Measurements from ENCODE around the gene SLC27A3. TPM values are rescaled to one million over a fixed set of nuclear protein-coding genes. Genes with fewer than 3 reads are reported as not detected.

SLC27A3 gene
- total and polyA plus RNA-seq, 10 of the 15 experiments (the other 5 are each of a cell fraction or from before 2014, with no cell fraction given): 2.6 to 18.1 (median 8.3) TPM

GRCh38 chr1:153773096-153773921, 1.9 kb upstream of the SLC27A3 start:
- intact Hi-C loops (cut with micrococcal nuclease; ENCODE audit: unreplicated experiment) (loop anchor here (2.0 kb wide), 1 partner anchor 97 kb away; no protein-coding TSS in a partner anchor), in situ Hi-C loops (cut with MboI) (no loop called here)
- CTCF ChIA-PET: interaction anchor here (0.6 to 3.2 kb wide), 5 partner anchors 11 to 277 kb away, joined by 3 to 18 read pairs (median 5); partner anchors contain the start of gene NPR1
- no peak overlapping the region for H3K9ac ChIP-seq (ENCODE audit: control insufficient read depth, insufficient read depth, low read length)
- ATAC-seq (no peak), FAIRE-seq (no peak), DNase-seq (ENCODE audit: low read depth, low spot score) (no peak)
- SMC1A ChIA-PET (ENCODE audit: uncharacterized antibody, unreplicated experiment): no interaction called here
- peaks cover 3% of the 10 kb centered on the region for H3K4me1 ChIP-seq (ENCODE audit: control insufficient read depth, insufficient read depth, low read length)
- POLR2A ChIA-PET: interaction anchor here (1.2 kb wide), 1 partner anchor 10 kb away, joined by 3 read pairs; no protein-coding TSS in a partner anchor
- no peaks in the 10 kb centered on the region for H4K20me1 ChIP-seq (ENCODE audit: control insufficient read depth, insufficient read depth)
- no peak for TF ChIP-seq ZNF622 (IDR thresholded peaks at IDR 0.05)
- no peak for TF ChIP-seq RAD51 (IDR thresholded peaks at IDR 0.05)
- TF ChIP-seq MEF2B (IDR thresholded peaks at IDR 0.05; ENCODE audit: partially characterized antibody, poor library complexity, severe bottlenecking): no peak
- TF ChIP-seq MEF2A (IDR thresholded peaks at IDR 0.05; ENCODE audit: insufficient read depth, low read depth, low read length): no peak
- TF ChIP-seq, protein P1, sequence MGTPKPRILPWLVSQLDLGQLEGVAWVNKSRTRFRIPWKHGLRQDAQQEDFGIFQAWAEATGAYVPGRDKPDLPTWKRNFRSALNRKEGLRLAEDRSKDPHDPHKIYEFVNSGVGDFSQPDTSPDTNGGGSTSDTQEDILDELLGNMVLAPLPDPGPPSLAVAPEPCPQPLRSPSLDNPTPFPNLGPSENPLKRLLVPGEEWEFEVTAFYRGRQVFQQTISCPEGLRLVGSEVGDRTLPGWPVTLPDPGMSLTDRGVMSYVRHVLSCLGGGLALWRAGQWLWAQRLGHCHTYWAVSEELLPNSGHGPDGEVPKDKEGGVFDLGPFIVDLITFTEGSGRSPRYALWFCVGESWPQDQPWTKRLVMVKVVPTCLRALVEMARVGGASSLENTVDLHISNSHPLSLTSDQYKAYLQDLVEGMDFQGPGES (IDR thresholded peaks at IDR 0.05): no peak
- no peak for TF ChIP-seq RBBP5 (conservative IDR thresholded peaks at IDR 0.05)
- TF ChIP-seq CREB1 (IDR thresholded peaks at IDR 0.05; ENCODE audit: low read depth): no peak
- TF ChIP-seq PAX5 (IDR thresholded peaks at IDR 0.05; ENCODE audit: borderline replicate concordance, low read depth, low read length): no peak
- no peak for TF ChIP-seq NFIC (IDR thresholded peaks at IDR 0.05; ENCODE audit: low read depth, low read length)
- TF ChIP-seq, protein P2, sequence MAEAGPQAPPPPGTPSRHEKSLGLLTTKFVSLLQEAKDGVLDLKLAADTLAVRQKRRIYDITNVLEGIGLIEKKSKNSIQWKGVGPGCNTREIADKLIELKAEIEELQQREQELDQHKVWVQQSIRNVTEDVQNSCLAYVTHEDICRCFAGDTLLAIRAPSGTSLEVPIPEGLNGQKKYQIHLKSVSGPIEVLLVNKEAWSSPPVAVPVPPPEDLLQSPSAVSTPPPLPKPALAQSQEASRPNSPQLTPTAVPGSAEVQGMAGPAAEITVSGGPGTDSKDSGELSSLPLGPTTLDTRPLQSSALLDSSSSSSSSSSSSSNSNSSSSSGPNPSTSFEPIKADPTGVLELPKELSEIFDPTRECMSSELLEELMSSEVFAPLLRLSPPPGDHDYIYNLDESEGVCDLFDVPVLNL (IDR thresholded peaks at IDR 0.05; ENCODE audit: low read depth, low read length): no peak
- TF ChIP-seq CEBPB (IDR thresholded peaks at IDR 0.05; ENCODE audit: borderline replicate concordance in 1 of 2, low read depth in 2 of 2, low read length in 2 of 2): no peak
- TF ChIP-seq ASH2L (IDR thresholded peaks at IDR 0.05; ENCODE audit: borderline replicate concordance, low read depth): no peak
- no peak for TF ChIP-seq FOXK2 (IDR thresholded peaks at IDR 0.05)
- TF ChIP-seq PBX3 (IDR thresholded peaks at IDR 0.05; ENCODE audit: insufficient replicate concordance, low read depth, low read length): no peak
- TF ChIP-seq NRF1 (conservative IDR thresholded peaks at IDR 0.05; ENCODE audit: low read depth, low read length): no peak
- no peak for TF ChIP-seq FOXM1 (IDR thresholded peaks at IDR 0.05; ENCODE audit: low read depth, low read length)
- no peak for TF ChIP-seq EZH2 (IDR thresholded peaks at IDR 0.05; ENCODE audit: borderline replicate concordance, control insufficient read depth, low read depth, low read length)
- TF ChIP-seq HDGF (IDR thresholded peaks at IDR 0.05): no peak
- TF ChIP-seq KLF5 (IDR thresholded peaks at IDR 0.05; ENCODE audit: partially characterized antibody): no peak
- TF ChIP-seq ELK1 (IDR thresholded peaks at IDR 0.05; ENCODE audit: low read depth, low read length): no peak
- H3K79me2 ChIP-seq (ENCODE audit: control insufficient read depth, insufficient read depth, low read length): no peaks in the 10 kb centered on the region
- no peak overlapping the region for H3K27ac ChIP-seq (ENCODE audit: control insufficient read depth, insufficient read depth)
- no peaks in the 10 kb centered on the region for H3K9me3 ChIP-seq (replicated peaks; ENCODE audit: control insufficient read depth, insufficient read depth, low read length)
- H3K4me2 ChIP-seq (ENCODE audit: control insufficient read depth, insufficient read depth): no peak overlapping the region
- no peak overlapping the region for H2AFZ ChIP-seq (ENCODE audit: control insufficient read depth, low read depth, low read length)
- TSS peak; percentile 85 for BruUV-seq (replicated peaks)
- 70% methylated on average over 12 of the region's 12 CpGs for WGBS (ENCODE audit: insufficient coverage, insufficient replicate concordance, low lambda C conversion rate, missing lambda C conversion rate)
- RAD21 ChIA-PET (ENCODE audit: unreplicated experiment): no interaction called here
- no peak overlapping the region for H3K4me3 ChIP-seq
- H3K36me3 ChIP-seq (ENCODE audit: control insufficient read depth in 2 of 2, insufficient read depth in 2 of 2, low read length in 1 of 2): peaks cover 20 to 25% of the 10 kb centered on the region in 2 experiments
- H3K27me3 ChIP-seq (replicated peaks in 1 of 2; ENCODE audit: control insufficient read depth in 2 of 2, insufficient read depth in 2 of 2, low read length in 1 of 2): no peaks in the 10 kb centered on the region

Measured in GM12878 (cell line).